Neural crest cell (in vitro differentiated cells): Measurements from ENCODE around the gene B2M. TPM values are rescaled to one million over a fixed set of nuclear protein-coding genes. Genes with fewer than 3 reads are reported as not detected.

Experiments used
- DNase-seq: peaks from one replicate; pipeline ENCODE4 v3.0.0; 2021; ENCODE audit warnings: low read depth, mixed read lengths, low spot score
- H3K27ac Mint-ChIP-seq: one replicate; pipeline ENCODE4 v1.8.0; 2021; ENCODE audit warnings: mild to moderate bottlenecking, mixed read lengths; ENCODE audit not compliant: unreplicated experiment
- H3K27me3 Mint-ChIP-seq: 2 replicates; pipeline ENCODE4 v1.8.0; 2021; ENCODE audit warnings: low read depth, mild to moderate bottlenecking, mixed read lengths
- H3K36me3 Mint-ChIP-seq: 2 replicates; pipeline ENCODE4 v1.8.0; 2021; ENCODE audit warnings: low read depth, mild to moderate bottlenecking, mixed read lengths
- H3K4me1 Mint-ChIP-seq: 2 replicates; pipeline ENCODE4 v1.8.0; 2021; ENCODE audit warnings: mixed read lengths
- H3K4me3 Mint-ChIP-seq: one replicate; pipeline ENCODE4 v1.8.0; 2021; ENCODE audit warnings: mild to moderate bottlenecking, mixed read lengths
- H3K9me3 Mint-ChIP-seq: 2 replicates; pipeline ENCODE4 v1.8.0; 2021; ENCODE audit warnings: mixed read lengths
- CTCF ChIP-seq: fragments of 200-600 bp; sonication (generic); conservative IDR thresholded peaks from 2 replicates; pipeline ENCODE4 v1.5.0; 2021; ENCODE audit warnings: antibody characterized with exemption, mild to moderate bottlenecking
- total RNA-seq: library from RNA; stranded (reverse); gene quantifications from 2 replicates; pipeline ENCODE4 v1.2.1, GENCODE V29; 2021

The B2M gene
- total RNA-seq, 1 donor from 2014 or later = 95.2 TPM

- no peak for DNase-seq
- no peak overlapping the region for H3K27ac Mint-ChIP-seq
- H3K27me3 Mint-ChIP-seq = no peaks in the 10 kb centered on the region
- H3K9me3 Mint-ChIP-seq = no peaks in the 10 kb centered on the region
- peak overlapping the region; percentile 100 for H3K4me3 Mint-ChIP-seq
- TF ChIP-seq CTCF = no peak
- H3K36me3 Mint-ChIP-seq = peaks cover 4% of the 10 kb centered on the region
- H3K4me1 Mint-ChIP-seq = peaks cover 23% of the 10 kb centered on the region
Measured at GRCh38 chr15:44713006-44713966, 2.0 kb downstream of the B2M start.

- TF ChIP-seq CTCF = no peak
- no peak for DNase-seq
- no peaks in the 10 kb centered on the region for H3K9me3 Mint-ChIP-seq
- peaks cover 4% of the 10 kb centered on the region for H3K36me3 Mint-ChIP-seq
- no peaks in the 10 kb centered on the region for H3K27me3 Mint-ChIP-seq
- H3K4me1 Mint-ChIP-seq = peaks cover 23% of the 10 kb centered on the region
- H3K27ac Mint-ChIP-seq = no peak overlapping the region
- H3K4me3 Mint-ChIP-seq = no peak overlapping the region
Measured at GRCh38 chr15:44715142-44715796, 4.0 kb downstream of the B2M start.

- peaks cover 4% of the 10 kb centered on the region for H3K36me3 Mint-ChIP-seq
- H3K27ac Mint-ChIP-seq = no peak overlapping the region
- TF ChIP-seq CTCF = no peak
- no peaks in the 10 kb centered on the region for H3K9me3 Mint-ChIP-seq
- DNase-seq = no peak
- H3K27me3 Mint-ChIP-seq = no peaks in the 10 kb centered on the region
- peaks cover 19% of the 10 kb centered on the region for H3K4me1 Mint-ChIP-seq
- H3K4me3 Mint-ChIP-seq = no peak overlapping the region
Measured at GRCh38 chr15:44715797-44716334, 4.5 kb downstream of the B2M start.

- no peak for DNase-seq
- no peak for TF ChIP-seq CTCF
- no peak overlapping the region for H3K27ac Mint-ChIP-seq
- H3K4me3 Mint-ChIP-seq = no peak overlapping the region
- no peaks in the 10 kb centered on the region for H3K9me3 Mint-ChIP-seq
- H3K27me3 Mint-ChIP-seq = no peaks in the 10 kb centered on the region
- peaks cover 11% of the 10 kb centered on the region for H3K4me1 Mint-ChIP-seq
- peaks cover 4% of the 10 kb centered on the region for H3K36me3 Mint-ChIP-seq
Measured at GRCh38 chr15:44716983-44717602, 5.8 kb downstream of the B2M start.

- TF ChIP-seq CTCF = no peak
- no peak overlapping the region for H3K27ac Mint-ChIP-seq
- H3K27me3 Mint-ChIP-seq = no peaks in the 10 kb centered on the region
- H3K36me3 Mint-ChIP-seq = peaks cover 4% of the 10 kb centered on the region
- no peaks in the 10 kb centered on the region for H3K9me3 Mint-ChIP-seq
- DNase-seq = no peak
- no peak overlapping the region for H3K4me3 Mint-ChIP-seq
- H3K4me1 Mint-ChIP-seq = peaks cover 3% of the 10 kb centered on the region
Measured at GRCh38 chr15:44718180-44718926, 7.0 kb downstream of the B2M start.
